NCI-H510A (cell line): ENCODE data around the gene ARHGEF25.
"Not testable (repeated sequence)": the region's sequence is repeated elsewhere in the genome, so short reads cannot be mapped to it uniquely, and the experiment has no call there.

Source experiments
- DNase-seq: peaks from one replicate; lab custom pipeline; 2025; lab: John Stamatoyannopoulos, UW

ARHGEF25 gene

DNA sequence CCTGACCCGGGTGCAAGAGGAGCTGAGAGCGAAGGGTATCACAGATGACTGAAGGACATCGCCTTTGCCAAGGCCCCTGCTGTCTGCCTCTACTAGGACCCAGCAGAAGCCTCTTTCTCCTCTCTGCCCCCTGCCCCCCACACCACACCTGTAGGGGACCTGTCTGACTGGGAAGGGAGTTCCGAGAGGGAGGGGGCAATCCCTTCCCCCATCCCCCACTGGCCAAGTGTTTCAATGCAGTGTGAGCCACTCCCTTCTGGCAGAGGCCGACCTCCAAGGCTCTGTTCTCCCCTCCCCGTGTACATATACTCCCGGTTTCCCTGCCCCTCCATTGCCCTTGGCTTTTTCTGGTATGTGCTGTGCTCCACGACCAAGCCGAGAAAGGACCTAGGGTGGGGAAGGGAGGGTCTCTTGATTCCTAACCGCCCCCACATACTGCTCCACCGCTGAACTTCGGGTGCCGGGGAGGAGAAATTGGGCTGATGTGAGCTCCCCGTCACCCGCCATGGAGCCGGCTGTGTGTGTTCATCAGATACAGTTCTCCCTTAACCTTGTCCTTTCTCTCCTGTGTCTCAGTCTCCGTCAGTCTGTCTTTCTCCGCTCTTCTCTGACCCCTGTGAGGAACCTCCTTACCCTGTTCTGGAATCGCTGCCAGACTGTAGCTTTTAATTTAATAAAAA is 2.0 kb upstream of the ARHGEF25 start:
- DNase-seq, result no peak

DNA sequence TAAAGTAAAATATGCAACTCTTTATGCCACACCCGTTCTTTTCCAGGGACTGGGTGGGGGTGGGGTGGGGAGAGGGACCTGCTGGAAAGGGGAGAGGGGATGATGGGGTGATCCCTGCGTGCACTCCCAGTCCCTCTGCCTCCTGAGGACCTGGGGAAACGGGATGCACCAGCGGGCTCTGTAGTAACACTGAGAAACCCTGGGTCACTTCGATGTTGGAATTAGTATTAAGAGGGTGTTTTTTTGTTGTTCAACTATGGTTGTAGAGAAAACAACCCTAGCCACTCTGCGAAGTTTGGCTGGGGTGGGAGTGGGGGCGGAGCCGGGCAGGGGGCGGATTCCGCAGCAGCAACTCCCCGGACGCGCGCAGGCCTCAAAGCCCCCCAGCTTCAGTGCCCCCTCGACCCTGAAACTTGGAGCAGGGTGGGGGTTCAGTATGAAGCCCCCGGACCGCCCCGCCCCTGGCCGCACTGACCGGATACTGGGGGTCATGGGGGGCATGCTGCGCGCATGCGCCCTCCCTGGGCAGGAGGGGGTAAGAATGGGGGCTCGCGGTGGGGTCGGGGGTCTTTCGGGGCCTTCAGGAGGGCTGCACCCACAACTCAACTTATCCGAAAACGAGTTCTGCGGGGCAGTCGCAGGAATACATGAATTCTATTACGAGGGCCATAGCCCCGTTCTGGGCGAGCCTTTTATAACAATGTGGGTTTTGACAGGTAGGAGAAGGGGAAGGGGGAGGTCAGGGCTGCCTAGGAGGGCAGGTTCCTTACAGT is 1.3 kb upstream of the ARHGEF25 start:
- no peak for DNase-seq

DNA sequence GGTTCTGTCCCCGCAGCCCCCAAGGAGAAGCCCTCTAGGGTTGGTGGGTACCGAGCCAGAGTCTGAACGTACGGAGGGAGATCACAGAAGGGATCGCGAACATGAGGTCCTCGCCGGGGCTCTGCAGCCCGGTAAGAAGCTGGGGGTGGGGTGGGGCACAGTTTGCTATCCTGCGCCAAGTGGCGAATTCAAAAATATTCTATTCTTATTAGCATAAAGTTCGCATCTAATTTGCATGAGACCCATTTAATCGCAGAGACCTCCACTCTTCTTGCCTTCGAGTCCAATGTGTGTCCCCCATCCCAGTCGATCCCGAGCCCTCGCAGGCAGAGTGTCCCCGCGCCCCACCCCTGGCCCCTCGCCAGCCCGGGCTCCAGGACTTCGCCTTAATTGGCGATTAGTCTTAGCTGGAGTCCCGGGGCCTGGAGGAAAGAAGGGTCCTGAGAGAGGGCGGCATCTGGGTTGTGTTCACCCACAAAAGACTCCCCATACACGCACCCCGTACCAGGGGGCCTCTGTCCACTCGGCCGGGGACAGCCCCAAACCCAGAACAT is 604 bp upstream of the ARHGEF25 start:
- DNase-seq, result no peak

DNA sequence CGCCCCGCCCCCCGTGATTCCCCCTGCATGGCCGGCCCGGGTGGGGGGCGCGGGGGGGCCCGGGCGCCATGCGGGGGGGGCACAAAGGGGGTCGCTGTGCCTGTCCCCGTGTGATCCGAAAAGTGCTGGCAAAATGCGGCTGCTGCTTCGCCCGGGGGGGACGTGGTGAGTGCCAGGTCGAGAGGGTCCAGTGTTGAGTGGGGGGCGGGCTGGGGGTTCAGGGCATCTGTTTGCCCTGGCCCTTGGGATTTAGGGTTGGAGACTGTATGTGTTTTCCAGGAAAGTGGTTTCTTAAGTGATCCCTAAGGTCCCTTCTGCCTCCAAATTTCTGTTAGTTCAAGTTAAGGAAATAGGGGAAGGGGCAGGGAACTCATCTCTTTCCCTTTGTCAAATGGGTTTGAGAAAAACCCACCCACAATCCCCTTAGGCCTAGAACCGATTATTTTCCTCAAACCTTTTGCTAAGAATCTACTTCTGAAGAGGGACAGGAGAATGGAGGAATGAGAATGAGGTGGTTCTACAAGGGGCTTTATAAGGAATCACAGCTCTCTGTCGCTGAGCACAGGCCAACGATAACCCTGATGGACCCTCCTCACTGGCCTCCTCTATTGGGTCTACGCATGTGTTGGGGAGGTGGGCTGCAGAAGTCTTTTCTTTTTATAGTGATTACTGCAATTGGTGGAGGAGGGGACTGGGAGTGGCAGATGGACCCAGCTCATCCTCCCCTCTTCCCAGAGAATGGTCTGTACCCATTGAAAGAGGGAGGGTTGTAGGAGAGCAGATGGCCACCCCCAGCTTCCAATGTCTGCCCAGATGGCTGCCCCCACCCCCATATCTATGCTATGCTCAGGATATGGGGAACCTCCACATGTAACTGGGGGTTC is 834 bp downstream of the ARHGEF25 start:
- no peak for DNase-seq

DNA sequence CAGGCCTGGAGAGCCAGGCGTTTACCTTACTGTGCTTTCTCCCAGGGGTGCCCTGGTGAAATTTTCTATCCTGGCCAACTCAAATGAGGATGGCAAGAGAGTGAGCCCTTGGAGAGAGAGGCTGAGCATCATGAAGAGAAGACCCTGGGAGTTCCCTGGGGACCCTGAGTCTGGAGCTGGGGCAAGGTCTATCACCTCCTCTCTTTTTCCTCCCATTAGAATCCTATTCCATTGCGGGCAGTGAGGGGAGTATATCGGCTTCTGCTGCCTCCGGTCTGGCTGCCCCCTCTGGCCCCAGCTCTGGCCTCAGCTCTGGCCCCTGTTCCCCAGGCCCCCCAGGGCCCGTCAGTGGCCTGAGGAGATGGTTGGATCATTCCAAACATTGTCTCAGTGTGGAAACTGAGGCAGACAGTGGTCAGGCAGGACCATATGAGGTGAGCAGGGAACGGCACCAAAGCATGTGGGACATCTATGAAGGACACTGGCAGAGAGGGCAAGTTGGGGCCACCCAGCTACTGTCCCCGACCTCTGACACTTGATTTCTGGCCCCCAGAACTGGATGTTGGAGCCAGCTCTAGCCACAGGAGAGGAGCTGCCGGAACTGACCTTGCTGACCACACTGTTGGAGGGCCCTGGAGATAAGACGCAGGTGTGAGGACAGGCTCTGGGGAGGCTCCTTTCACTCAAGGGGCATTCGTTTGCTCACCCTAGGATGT is 1.6 kb downstream of the ARHGEF25 start:
- DNase-seq, result no peak

DNA sequence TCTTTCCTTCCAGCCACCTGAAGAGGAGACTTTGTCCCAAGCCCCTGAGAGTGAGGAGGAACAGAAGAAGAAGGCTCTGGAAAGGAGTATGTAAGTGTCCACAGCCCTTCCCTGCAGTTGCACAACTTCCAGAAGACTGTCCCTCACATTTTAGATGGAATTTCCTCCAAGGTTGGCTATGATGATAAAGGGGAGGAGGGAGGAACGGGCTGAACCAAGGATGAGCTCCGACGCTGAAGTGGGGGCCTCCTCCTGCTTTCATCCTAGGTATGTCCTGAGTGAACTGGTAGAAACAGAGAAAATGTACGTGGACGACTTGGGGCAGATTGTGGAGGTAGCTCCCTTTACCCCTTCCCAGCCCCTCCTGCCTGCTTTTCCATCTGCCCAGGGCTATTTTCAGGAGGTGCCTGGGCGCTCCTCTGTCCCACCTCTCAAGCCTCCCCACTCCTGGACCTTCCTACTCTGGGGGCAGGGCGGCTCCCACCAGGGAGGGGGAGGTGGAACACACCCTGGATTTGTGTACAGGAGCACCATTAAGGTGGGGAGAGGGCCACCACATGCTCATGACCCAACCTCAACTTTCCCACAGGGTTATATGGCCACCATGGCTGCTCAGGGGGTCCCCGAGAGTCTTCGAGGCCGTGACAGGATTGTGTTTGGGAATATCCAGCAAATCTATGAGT is 2.3 kb downstream of the ARHGEF25 start:
- DNase-seq, result no peak

DNA sequence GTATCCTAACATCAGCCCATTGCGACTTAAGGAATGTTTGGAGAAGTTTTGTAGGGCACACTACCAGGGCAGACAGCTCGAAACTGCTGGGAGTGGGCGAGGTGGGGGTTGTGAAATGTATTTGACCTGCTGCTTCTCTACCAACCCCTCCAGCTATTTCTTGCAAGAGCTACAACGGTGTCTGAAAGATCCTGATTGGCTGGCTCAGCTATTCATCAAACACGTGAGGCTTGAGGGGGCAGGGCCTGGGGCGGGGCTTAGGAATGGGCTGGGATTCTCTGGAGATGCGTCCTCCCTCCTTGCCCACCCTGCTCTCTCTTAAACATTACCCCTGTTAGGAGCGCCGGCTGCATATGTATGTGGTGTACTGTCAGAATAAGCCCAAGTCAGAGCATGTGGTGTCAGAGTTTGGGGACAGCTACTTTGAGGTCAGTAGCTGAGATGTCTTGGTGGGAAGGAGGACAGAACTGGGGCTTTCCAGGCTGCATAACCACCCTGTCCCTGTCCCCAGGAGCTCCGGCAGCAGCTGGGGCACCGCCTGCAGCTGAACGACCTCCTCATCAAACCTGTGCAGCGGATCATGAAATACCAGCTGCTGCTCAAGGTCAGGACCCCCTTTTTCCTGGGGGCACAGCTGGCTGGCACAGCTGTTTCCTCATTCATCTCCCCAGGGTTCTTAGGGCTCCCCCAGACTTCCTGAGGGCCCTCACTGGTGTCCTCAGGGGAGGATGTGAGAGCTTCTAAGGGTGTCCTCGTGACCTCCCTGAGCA is 3.1 kb downstream of the ARHGEF25 start:
- DNase-seq, result no peak

DNA sequence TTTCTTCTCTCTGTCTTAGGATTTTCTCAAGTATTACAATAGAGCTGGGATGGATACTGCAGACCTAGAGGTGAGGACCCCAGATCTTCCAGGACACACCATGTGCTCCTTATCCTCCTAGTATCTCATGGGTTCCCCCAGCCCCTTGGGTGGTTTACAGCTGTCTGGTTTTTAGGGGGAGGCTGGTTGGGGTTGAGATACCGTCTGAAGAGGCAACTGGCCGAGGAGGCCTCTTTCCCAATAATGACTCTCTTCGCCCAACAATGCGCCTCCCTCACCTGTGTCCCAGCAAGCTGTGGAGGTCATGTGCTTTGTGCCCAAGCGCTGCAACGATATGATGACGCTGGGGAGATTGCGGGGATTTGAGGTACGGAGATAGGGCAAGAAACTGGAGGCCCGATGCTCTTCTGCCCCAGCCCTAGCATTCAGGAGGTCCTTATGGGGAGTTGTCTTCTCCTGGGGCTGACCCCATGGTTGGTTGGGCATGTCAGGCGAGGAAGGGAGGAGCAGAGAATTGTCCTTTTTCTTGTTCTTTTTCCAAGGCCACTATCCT is 3.8 kb downstream of the ARHGEF25 start:
- no peak for DNase-seq

DNA sequence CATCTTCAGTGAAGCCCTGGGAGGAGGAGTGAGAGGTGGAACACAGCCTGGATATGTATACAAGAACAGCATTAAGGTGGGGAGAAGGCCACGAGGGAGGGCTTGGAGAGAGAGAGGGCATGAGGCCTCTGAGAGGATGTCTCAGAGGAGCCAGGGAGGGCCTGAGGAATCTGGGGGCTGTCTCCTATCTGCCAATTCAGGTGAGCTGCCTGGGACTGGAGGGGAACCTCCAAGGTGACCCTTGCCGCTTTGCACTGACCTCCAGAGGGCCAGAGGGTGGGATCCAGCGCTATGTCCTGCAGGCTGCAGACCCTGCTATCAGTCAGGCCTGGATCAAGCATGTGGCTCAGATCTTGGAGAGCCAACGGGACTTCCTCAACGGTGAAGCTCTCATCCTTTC is 4.4 kb downstream of the ARHGEF25 start:
- no peak for DNase-seq

DNA sequence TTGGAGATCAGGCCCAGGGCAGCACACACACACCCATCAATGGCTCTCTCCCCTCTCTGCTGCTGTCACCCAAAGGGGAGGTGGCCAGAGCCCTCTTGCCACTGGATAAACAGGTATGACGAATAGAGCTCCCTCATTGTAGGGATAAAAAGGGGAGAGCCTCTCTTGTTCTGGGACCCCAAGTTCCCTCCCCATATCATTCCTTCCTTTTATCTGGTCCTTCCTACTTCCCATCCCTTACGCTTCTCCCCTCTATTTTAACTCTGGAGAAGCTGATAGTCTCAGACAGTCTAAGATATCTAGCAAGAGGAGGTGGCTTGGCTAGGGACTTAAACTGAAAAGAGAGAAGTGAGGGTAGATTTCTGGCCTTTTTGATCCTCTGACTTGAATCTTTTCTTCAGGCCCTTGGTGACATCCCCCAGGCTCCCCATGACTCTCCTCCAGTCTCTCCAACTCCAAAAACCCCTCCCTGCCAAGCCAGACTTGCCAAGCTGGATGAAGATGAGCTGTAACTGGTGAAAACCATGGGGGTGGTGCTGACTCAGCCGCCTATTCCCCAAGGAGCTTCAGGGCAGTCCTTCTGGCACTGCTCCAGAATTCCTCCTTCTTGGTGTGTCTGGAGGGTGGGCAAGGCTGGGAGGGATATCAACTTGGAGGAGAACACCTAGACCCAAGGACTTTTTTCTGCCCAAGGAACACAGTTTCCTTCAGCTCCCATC is 5.3 kb downstream of the ARHGEF25 start:
- DNase-seq, result no peak

DNA sequence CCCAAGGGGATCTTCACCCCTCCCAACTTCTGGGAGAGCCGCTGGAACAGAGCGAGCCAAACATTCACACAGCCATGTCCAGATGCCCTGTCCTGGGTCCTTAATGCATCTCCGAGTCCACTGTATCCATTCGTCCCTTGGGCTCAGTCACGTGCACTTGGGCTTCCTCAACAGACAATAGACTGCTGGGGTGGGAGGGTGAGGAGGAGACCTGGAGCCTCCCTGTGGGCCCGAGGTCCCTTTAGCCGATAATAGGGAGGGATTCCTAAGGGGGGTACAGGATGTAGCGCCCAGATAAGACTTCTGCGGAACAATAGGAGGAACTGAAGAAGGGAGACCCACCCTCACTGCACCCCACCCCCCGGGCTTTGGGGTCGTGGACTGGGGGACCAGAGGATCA is 6.7 kb downstream of the ARHGEF25 start:
- DNase-seq, result no peak

DNA sequence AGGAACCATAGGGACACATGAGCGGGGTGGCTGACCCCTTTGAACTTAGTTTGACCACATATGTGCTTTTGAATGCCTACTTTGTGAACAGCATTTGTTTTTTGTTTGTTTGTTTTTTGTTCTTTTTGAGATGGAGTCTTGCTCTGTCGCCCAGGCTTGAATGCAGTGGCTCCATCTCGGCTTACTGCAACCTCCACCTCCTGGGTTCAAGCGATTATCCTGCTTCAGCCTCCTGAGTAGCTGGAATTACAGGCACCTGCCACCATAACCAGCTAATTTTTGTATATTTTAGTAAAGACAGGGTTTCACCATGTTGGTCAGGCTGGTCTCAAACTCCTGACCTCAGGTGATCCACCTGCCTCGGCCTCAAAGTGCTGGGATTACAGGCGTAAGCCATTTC is 7.2 kb downstream of the ARHGEF25 start:
- DNase-seq, result not testable (repeated sequence)

DNA sequence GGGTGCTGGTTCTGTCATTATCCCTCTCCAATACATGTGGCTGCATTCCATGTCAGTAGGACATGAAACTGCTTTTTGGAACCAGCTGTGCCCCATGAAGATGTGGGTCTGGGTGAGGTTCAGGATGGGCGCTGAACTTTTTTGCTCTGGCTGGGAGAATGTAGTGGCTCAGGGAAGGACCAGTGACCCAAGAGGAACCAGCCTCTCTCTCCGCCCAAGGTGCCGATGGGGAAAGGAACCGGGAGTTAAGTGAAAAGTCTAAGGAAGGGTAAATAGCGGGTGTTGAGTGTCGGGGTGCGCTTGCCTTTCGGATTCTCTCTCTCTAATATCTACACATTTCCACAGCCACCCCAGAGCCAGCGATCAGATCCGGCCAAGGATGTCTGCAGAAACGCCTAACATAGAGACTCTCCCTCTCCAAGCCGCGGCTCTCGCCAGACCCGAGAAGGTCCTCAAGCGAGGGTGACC is 7.8 kb downstream of the ARHGEF25 start:
- no peak for DNase-seq

DNA sequence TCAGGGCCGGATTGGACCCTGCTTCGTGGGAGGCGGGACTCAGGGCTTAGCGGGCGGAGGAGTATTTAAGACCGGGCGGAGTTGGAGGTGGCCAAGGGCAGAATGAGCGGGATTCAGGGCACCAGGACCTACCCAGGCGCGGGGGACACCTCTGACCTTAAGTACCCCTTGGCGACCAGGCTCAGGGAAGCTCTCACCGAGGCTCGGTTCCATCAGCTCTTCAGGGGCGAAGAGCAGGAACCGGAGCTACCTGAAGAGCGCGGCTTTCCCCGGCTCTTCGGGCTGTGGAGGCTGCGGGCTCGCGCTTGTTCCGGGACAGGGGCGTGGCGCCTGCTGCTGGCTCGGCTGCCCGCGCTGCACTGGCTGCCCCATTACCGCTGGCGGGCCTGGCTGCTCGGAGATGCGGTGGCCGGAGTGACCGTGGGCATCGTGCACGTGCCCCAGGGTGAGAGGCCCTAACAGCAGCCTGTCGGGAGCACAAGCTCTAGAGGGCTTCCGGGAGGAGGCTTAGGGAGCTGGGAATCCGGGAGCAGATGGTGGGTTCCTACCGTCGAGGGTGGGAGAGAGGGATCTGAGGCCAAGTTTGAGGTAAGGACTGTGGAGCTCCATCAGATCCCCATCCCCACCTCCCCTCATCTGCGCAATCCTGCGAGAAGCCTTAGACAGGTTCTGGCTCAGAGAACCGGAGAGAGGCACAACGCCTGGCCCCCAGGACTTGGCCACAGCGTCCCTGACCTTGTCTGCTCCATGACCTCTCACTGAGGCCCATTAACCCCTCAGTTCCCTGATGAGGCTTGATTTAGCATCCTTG is 8.4 kb downstream of the ARHGEF25 start:
- no peak for DNase-seq

DNA sequence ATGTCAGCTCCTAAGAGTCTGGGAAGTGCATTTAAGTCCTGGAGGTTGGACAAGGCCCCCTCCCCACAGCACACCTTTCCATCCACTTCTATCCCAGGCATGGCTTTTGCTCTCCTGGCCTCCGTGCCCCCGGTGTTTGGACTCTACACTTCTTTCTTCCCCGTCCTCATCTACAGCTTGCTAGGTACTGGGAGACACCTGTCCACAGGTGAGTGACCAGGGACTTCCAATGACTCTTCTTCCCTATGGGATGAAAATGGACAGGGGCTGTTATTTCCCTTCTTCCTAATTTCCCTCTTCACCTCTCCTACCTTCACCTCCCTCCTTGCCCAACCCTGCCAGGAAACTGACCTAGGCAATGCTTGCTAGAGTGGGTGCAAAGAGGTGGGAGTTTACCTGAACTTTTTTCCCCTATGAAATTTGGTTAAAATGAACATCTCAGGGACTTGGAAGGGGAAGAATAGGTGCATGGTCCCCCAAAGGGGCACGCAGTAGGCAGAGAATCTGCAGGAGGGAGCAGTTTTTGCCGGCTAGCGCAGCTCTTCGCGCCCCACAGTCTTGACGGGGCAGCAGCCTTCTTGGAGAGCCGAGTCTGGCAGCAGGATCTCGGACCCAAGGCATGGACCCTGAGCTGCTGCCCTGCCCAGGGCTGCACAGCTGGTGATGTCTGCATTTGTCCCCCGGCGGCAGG is 9.2 kb downstream of the ARHGEF25 start:
- no peak for DNase-seq

DNA sequence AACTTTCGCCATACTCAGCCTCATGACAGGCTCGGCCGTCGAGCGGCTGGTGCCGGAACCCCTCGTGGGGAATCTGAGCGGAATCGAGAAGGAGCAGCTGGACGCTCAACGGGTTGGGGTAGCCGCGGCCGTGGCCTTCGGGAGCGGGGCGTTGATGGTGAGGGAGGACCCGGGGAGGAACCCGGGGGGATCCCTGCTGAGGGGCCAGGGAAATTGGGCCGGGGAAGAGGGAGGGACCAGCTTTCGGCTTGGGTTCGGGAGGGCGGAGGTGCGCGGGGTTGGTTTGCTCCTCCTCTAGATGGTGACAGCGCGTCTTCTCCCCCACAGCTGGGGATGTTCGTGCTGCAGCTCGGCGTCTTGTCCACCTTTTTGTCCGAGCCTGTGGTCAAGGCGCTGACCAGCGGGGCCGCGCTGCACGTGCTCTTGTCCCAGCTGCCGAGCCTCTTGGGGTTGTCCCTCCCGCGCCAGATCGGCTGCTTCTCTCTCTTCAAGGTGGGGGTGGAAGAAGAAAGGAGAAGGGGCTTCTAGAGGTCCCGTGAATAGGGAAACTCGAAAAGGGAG is 9.8 kb downstream of the ARHGEF25 start:
- no peak for DNase-seq

DNA sequence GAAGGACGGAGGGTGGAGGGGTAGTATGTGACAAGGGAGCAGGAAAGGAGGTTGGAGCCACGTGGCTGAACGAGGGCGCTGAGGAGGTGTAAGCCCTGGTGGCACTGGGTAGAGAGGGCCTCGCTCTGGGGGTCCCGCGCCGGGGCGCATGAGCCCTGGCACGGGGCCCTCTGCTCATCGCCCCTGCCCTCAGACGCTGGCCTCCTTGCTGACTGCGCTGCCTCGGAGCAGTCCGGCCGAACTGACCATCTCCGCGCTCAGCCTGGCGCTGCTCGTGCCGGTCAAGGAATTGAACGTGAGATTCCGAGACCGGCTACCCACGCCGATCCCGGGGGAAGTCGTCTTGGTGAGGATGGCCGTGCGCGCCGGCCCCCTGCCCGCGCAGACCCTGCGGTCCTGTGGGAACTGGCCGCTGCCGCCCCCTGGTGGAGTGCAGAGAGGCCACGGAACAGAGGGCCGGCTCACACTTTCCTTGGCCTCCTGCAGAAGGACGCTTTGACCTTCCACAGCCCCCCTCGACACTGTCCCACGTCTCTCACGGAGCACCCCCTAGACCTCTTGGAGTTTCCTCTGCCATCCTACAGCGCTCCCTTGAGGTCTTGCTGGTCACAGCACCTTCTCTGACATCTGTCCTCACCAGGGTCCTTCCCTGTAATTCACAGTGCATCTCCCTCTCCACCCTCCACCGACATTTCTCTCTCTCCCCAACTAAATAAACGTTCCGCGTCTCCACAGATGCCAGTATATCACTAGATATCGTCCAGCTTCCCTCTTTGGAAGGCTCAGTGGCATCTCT is 10.5 kb downstream of the ARHGEF25 start:
- no peak for DNase-seq
